Fibroblast of skin of left biceps (primary cell): ENCODE data around the gene ACAN.
A peak's percentile ranks its signal among the peaks of the same experiment; 100 is the strongest.

Experiments used
- DNase-seq, 2 experiments: peaks; one replicate each; pipeline ENCODE4 v3.0.0-alpha.2; 2013; ENCODE audit warnings: low read depth in 2 of 2

The ACAN gene

GRCh38 chr15:88802250-88802990, 816 bp upstream of the ACAN start:
- DNase-seq = no peak

DNA sequence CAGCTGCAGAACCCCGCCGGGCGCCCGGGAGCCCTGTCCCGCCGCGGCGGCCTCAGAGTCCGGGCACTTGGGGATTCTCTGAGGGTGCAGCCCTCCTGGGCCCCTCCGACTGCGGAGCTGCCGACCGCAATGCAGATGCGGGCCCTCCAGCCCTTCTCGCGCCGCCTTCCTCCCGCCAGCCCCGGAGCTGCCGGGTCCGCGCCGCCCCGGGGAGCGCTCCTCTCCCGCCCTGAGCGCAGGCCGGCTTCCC, 320 bp upstream of the ACAN start:
- no peak for DNase-seq

DNA sequence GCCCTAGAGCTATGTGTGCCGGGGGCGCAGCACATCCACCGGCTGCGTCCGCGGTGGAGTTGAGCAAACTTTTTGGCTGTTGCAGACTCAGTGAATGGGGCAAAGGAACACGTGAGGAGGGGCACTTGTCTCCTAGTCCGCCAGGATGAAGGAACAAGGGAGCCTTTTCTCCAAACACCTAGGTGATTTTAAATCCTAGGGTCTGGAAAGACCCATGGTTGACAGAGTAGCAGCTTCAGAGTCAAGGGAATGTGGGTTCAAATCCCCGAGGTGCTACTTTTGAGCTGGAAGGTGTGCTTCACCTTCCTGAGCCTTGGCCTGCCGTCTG, 648 bp downstream of the ACAN start:
- no peak for DNase-seq

DNA sequence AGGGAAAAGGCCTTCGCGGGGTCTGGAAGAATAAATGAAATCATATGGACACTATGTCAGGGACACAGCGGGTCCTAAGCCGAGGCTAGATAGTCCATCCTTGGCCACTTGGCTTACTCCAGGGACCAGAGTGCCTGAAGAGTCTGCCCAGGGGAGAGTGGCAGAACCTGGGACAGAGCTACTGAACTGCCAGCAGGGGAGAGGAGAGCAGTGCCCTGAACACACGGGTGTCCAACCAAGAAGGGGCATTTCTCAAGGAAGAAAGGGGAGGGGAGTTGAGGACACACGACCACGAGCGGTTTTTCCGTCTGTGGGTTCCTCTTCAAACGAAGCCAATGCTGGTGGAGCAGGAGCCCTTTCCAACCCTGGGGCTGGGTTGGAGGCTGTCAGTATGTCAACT, 1.0 kb downstream of the ACAN start:
- DNase-seq = no peak

GRCh38 chr15:88805031-88805780, 2.0 kb downstream of the ACAN start:
- no peak for DNase-seq

- DNase-seq = peak in 1 of 2 experiments; percentile 18
These were observed 7.2 kb downstream of the ACAN start for GRCh38 chr15:88810446-88810845.

- no peak for DNase-seq
These were observed 8.9 kb downstream of the ACAN start for GRCh38 chr15:88812133-88812532.

DNA sequence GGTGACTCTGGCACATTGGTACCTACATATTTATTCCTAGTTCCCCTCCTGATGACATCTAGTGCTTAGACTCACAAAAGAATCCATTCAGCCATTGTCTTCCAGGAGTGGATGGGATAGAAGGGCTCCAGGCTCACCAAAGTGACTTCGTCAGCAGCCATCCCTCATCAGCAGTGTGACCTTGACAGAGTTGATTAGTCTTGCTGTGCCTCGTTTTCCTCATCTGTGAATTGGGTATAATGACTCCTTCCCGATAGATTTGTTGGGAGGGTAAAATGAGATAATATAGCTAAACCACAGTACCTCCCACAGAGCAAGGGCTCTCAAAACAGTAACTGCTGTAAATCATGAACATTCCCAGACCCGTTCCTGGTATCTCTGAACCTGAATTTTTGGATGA, 10.7 kb downstream of the ACAN start:
- DNase-seq = no peak

- DNase-seq = no peak
These were observed 11.2 kb downstream of the ACAN start for GRCh38 chr15:88814393-88814792.

- no peak for DNase-seq
These were observed 15.7 kb downstream of the ACAN start for GRCh38 chr15:88818920-88819319.

DNA sequence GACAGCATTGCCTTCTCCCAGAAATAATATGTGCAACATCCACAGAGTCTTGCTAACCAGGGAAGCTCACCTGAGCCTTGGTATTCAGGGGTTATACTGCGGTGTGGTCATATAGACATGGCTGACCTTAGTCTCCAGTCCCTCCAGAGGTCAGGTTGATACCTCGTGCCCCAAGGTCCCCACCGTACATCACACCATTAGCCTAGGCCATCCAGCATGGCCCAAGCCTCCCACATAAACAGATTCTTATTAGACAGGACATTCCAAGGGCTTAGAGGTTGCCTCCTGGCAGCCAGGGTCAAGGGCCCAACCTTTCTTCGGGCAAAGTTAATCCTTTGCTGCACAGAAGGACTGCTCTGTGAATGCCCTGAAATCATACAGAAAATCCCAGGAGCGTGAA, 18.8 kb downstream of the ACAN start:
- DNase-seq = no peak

- no peak for DNase-seq
These were observed 25.6 kb downstream of the ACAN start for GRCh38 chr15:88828791-88829190.

DNA sequence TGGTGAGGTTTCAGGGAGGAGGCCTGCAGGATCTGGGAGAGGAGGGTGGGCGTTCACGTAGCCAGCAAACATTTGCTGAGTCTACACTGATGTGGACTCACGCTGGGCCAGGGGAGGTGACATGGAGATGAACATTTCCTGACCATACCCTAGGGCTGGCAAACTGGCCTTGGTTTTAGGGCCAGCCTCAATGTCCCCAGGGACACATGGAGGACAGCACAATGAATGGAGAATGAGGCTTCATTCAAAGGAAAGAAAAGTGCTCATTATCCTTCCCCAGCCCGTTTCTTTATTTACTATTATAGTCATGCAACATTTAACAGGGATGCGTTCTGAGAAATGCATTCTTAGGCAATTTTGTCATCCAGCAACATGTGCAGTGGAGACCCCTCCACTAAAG, 26.8 kb downstream of the ACAN start:
- DNase-seq = no peak

GRCh38 chr15:88832820-88833730, 29.8 kb downstream of the ACAN start:
- DNase-seq = no peak

DNA sequence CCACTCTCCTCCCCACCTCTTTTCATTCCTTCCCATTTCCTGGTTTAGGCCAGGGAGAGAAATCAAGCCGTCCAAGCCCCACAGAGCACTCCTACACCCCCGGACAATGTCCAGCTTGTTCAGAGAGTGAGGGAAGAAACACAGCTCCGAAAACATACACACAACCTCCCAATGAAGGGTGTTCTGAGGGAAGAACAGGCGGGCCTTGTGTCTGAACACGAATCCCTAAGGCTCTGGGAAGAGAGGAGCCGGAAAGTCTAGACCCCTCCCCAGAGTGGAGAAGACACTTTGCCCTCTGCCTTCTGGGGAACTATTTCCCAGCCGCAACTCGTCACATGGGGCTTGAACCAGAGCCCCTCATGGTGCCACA, 30.5 kb downstream of the ACAN start:
- no peak for DNase-seq

DNA sequence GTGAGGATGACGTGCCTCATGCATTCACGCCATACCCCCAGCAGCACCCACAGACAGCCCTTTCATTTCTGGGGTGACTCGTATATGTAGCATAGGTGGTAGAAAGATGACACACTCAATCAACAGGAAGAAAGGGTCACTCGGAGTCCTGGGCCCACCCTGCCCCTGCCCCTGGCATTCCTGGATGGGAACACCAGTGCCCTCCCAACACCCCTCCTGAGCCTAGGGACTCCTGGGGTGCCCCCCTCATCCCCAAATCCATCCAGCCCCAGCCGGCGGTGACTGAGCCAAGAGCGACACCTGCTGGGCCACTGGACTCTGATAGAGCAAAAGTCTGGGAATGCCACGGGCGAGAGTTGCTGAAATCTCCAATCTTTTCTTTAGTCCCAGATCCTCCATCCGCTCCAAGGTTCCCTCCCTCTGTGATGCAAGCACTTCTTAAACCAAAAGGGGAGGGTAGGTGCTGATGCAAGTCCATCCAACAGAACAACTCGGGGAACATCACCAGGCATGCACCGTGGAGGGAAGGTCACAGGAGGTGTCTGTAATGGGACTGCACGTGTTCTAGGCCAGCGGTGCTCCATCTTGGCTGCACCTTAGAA, 31.1 kb downstream of the ACAN start:
- peak; percentile 36 to 38 for DNase-seq

DNA sequence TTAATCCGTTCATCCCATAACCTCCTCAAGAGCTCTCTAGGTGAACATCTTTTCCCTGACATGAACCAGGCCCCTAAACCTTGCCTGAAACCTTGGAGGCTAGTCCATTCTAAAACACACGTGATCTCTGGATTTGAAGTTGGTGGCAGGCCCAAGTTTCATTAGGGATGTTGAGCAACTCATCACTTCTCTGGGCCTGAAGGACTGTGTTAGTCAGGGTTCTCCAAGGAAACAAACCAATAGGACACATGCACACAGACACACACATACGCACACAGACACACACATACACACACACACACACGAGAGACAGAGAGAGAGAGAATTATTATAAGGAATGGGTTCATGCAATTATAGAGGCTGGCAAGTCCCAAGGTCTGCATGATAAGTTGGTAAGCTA, 31.9 kb downstream of the ACAN start:
- DNase-seq = no peak

- no peak for DNase-seq
These were observed 32.4 kb downstream of the ACAN start for GRCh38 chr15:88835646-88836045.

DNA sequence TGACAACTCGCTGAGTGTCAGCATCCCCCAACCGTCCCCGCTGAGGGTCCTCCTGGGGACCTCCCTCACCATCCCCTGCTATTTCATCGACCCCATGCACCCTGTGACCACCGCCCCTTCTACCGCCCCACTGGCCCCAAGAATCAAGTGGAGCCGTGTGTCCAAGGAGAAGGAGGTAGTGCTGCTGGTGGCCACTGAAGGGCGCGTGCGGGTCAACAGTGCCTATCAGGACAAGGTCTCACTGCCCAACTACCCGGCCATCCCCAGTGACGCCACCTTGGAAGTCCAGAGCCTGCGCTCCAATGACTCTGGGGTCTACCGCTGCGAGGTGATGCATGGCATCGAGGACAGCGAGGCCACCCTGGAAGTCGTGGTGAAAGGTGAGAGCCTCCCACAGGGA, 35.4 kb downstream of the ACAN start:
- no peak for DNase-seq

GRCh38 chr15:88839146-88839545, 35.9 kb downstream of the ACAN start:
- no peak for DNase-seq

DNA sequence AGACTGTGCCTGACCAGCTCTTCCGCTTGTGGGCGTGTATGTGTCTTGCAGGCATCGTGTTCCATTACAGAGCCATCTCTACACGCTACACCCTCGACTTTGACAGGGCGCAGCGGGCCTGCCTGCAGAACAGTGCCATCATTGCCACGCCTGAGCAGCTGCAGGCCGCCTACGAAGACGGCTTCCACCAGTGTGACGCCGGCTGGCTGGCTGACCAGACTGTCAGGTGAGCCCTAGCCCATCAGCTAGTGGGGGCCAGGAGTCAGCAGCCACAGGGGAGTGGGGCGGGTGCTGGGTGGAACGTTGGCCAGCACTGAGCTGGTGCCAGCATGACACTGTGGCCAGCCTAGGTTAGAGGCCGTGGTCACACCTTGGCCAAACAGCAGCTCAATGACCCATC, 36.7 kb downstream of the ACAN start:
- DNase-seq = no peak

DNA sequence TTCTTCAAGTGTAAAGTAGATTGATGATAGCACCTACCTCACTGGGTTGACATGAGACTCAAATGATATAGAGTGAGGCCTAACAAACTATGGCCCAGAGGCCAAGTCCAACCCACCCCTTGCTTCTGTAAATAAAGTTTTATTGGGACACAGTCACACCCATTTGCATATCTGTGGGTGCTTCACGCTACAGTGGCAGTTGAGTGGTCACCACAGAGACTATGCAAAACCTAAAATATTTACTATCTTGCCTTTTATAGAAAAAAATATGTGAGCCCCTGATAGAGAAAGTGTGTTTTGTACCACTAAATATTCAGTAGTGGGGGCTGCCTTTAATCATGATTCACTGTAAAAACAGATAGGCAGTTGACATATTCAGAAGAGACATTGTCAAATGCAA, 38.0 kb downstream of the ACAN start:
- DNase-seq = no peak

DNA sequence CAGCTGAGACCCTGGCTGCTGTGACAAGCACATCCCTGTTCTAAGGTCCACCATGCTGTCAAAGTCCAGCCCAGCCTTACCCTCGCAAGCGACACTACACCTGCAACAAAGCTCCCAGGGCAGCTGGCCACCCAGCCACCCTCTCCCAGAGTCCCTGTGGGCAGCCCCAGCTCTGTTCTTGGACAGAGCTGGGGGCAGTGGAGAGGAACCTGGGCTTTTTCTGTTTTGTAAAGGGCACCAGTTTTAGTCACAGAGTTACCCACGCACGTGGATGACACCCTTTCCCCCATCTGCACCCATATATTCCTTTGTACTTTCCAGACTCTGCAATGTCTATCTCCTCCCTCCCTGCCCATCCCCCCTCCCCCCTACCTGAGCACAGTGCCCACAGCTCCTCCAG, 38.9 kb downstream of the ACAN start:
- no peak for DNase-seq
